H9 (cell line): Measurements from ENCODE around the gene RIOK1. TPM values are rescaled to one million over a fixed set of nuclear protein-coding genes. Genes with fewer than 3 reads are reported as not detected.

ENCODE experiments used
- DNase-seq: peaks from one replicate; pipeline ENCODE4 v3.0.0-alpha.2; 2017
- H2AFZ ChIP-seq: one replicate; pipeline ENCODE4 v1.6.1; 2013; ENCODE audit warnings: mild to moderate bottlenecking, low read length, control low read depth, moderate library complexity
- H2AK5ac ChIP-seq: 2 replicates; pipeline ENCODE4 v1.6.1; 2013; ENCODE audit warnings: low read length, control low read depth, mixed read lengths; ENCODE audit not compliant: insufficient read length
- H2BK120ac ChIP-seq: one replicate; pipeline ENCODE4 v1.6.1; 2013; ENCODE audit warnings: low read depth, mild to moderate bottlenecking, low read length, control low read depth, inconsistent platforms; ENCODE audit not compliant: poor library complexity, severe bottlenecking
- H2BK12ac ChIP-seq: 2 replicates; pipeline ENCODE4 v1.6.1; 2013; ENCODE audit warnings: low read length, control low read depth, mixed read lengths, low read depth; ENCODE audit not compliant: insufficient read length
- H2BK15ac ChIP-seq: 2 replicates; pipeline ENCODE4 v1.6.1; 2013; ENCODE audit warnings: low read depth, low read length, control low read depth
- H2BK20ac ChIP-seq: one replicate; pipeline ENCODE4 v1.6.1; 2013; ENCODE audit warnings: low read depth, mild to moderate bottlenecking, low read length, control low read depth, inconsistent platforms; ENCODE audit not compliant: poor library complexity, severe bottlenecking
- H2BK5ac ChIP-seq: 2 replicates; pipeline ENCODE4 v1.6.1; 2013; ENCODE audit warnings: low read length, control low read depth, mixed read lengths; ENCODE audit not compliant: insufficient read length
- H3K14ac ChIP-seq: 2 replicates; pipeline ENCODE4 v1.6.1; 2013; ENCODE audit warnings: low read length, control low read depth; ENCODE audit not compliant: insufficient read depth
- H3K18ac ChIP-seq: 2 replicates; pipeline ENCODE4 v1.6.1; 2013; ENCODE audit warnings: low read depth, mild to moderate bottlenecking, mixed read lengths, low read length, control low read depth; ENCODE audit not compliant: insufficient read length
- H3K23ac ChIP-seq: 2 replicates; pipeline ENCODE4 v1.6.1; 2013; ENCODE audit warnings: low read length, control low read depth, mixed read lengths, low read depth; ENCODE audit not compliant: insufficient read length
- H3K23me2 ChIP-seq: 2 replicates; pipeline ENCODE4 v1.6.1; 2013; ENCODE audit warnings: low read depth, mild to moderate bottlenecking, mixed read lengths, low read length, control low read depth; ENCODE audit not compliant: insufficient read length, poor library complexity, severe bottlenecking
- H3K27ac ChIP-seq: 2 replicates; pipeline ENCODE4 v1.5.1; 2013; ENCODE audit warnings: low read length, control low read depth, mixed read lengths, low read depth; ENCODE audit not compliant: insufficient read length
- H3K27me3 ChIP-seq: 2 replicates; pipeline ENCODE4 v1.6.1; 2013; ENCODE audit warnings: low read length, control low read depth, inconsistent platforms; ENCODE audit not compliant: insufficient read depth
- H3K4ac ChIP-seq: 2 replicates; pipeline ENCODE4 v1.6.1; 2013; ENCODE audit warnings: low read depth, mild to moderate bottlenecking, control low read depth, inconsistent platforms, low read length, moderate library complexity
- H3K4me1 ChIP-seq: 2 replicates; pipeline ENCODE4 v1.6.1; 2013; ENCODE audit warnings: low read length, control low read depth, inconsistent platforms; ENCODE audit not compliant: insufficient read depth
- H3K4me2 ChIP-seq: 2 replicates; pipeline ENCODE4 v1.6.1; 2013; ENCODE audit warnings: low read length, control low read depth, mixed read lengths; ENCODE audit not compliant: insufficient read length, insufficient read depth
- H3K56ac ChIP-seq: 2 replicates; pipeline ENCODE4 v1.6.1; 2013; ENCODE audit warnings: low read depth, mild to moderate bottlenecking, mixed read lengths, low read length, control low read depth; ENCODE audit not compliant: insufficient read length
- H3K79me1 ChIP-seq: 2 replicates; pipeline ENCODE4 v1.6.1; 2013; ENCODE audit warnings: low read depth, mild to moderate bottlenecking, moderate library complexity, low read length, control low read depth, inconsistent platforms; ENCODE audit not compliant: insufficient read depth, poor library complexity, severe bottlenecking
- H3K79me2 ChIP-seq: 2 replicates; pipeline ENCODE4 v1.6.1; 2013; ENCODE audit warnings: low read length, control low read depth, inconsistent platforms; ENCODE audit not compliant: insufficient read depth
- H3K9ac ChIP-seq: 2 replicates; pipeline ENCODE4 v1.6.1; 2013; ENCODE audit warnings: low read length, control low read depth, mixed read lengths; ENCODE audit not compliant: insufficient read length; ENCODE audit errors: extremely low read depth
- H3K9me3 ChIP-seq: one replicate; pipeline ENCODE4 v1.6.1; 2013; ENCODE audit warnings: low read depth, low read length, inconsistent platforms; ENCODE audit not compliant: control insufficient read depth
- H3T11ph ChIP-seq: one replicate; pipeline ENCODE4 v1.6.1; 2013; ENCODE audit warnings: mild to moderate bottlenecking, low read length, control low read depth, inconsistent platforms
- H4K20me1 ChIP-seq: one replicate; pipeline ENCODE4 v1.6.1; 2013; ENCODE audit not compliant: control insufficient read depth, insufficient read length, insufficient read depth
- H4K5ac ChIP-seq: 2 replicates; pipeline ENCODE4 v1.6.1; 2013; ENCODE audit warnings: low read depth, mild to moderate bottlenecking, mixed read lengths, low read length, control low read depth; ENCODE audit not compliant: insufficient read length
- H4K8ac ChIP-seq: replicated peaks from 2 replicates; pipeline ENCODE4 v1.6.1; 2013; ENCODE audit warnings: low read length, control low read depth, mixed read lengths, low read depth; ENCODE audit not compliant: insufficient read length
- H4K91ac ChIP-seq: 2 replicates; pipeline ENCODE4 v1.6.1; 2013; ENCODE audit warnings: low read depth, mild to moderate bottlenecking, moderate library complexity, mixed read lengths, low read length, control low read depth; ENCODE audit not compliant: insufficient read length
- H3K27ac Mint-ChIP-seq, 3 experiments: 2 replicates in 2 of 3; 3 replicates in 1 of 3; pipeline ENCODE4 v1.8.0; 2020 to 2021; ENCODE audit warnings: mixed read lengths in 3 of 3, mild to moderate bottlenecking in 1 of 3, moderate library complexity in 1 of 3
- H3K27me3 Mint-ChIP-seq: 2 replicates; pipeline ENCODE4 v1.8.0; 2021; ENCODE audit warnings: low read depth, mild to moderate bottlenecking, moderate library complexity, mixed read lengths
- H3K36me3 Mint-ChIP-seq, 3 experiments: 2 replicates in 2 of 3; 3 replicates in 1 of 3; pipeline ENCODE4 v1.8.0; 2020 to 2021; ENCODE audit warnings: low read depth in 3 of 3, mixed read lengths in 3 of 3; ENCODE audit not compliant: insufficient read depth in 1 of 3
- H3K4me1 Mint-ChIP-seq, 2 experiments: 2 replicates each; pipeline ENCODE4 v1.8.0; 2020; ENCODE audit warnings: mixed read lengths in 2 of 2
- H3K4me3 Mint-ChIP-seq, 2 experiments: 2 replicates in 1 of 2; 3 replicates in 1 of 2; pipeline ENCODE4 v1.8.0; 2020 to 2021; ENCODE audit warnings: mild to moderate bottlenecking in 2 of 2, mixed read lengths in 2 of 2, moderate library complexity in 1 of 2
- H3K9me3 Mint-ChIP-seq, 2 experiments: 2 replicates in 1 of 2; 3 replicates in 1 of 2; pipeline ENCODE4 v1.8.0; 2020; ENCODE audit warnings: mild to moderate bottlenecking in 2 of 2, mixed read lengths in 2 of 2, moderate library complexity in 1 of 2
- CTCF ChIP-seq: fragments of 200-600 bp; sonication (generic); conservative IDR thresholded peaks from 3 replicates; pipeline ENCODE4 v1.8.0; 2021; ENCODE audit warnings: antibody characterized with exemption, mild to moderate bottlenecking
- WGBS: extraction: QIAGEN DNeasy Blood & Tissue Kit; methylation state at CpG from one replicate; pipeline ENCODE4 v1.1.7; 2013; ENCODE audit warnings: missing lambda C conversion rate, low lambda C conversion rate, mixed read lengths; ENCODE audit not compliant: insufficient read length; ENCODE audit errors: extremely low coverage; 5-methylcytosine and 5-hydroxymethylcytosine counted together
- total RNA-seq: library from RNA; stranded (reverse); gene quantifications from 2 replicates; pipeline ENCODE4 v1.2.1, GENCODE V29; 2021

Gene RIOK1
- total RNA-seq, 1 experiment from 2014 or later, result 40.0 TPM

GRCh38 chr6:7432391-7433120, 42.9 kb downstream of the RIOK1 start:
- H3K27me3 Mint-ChIP-seq, result no peaks in the 10 kb centered on the region
- H3K79me2 ChIP-seq, result no peaks in the 10 kb centered on the region
- H2AFZ ChIP-seq, result no peak overlapping the region
- H3K4me1 Mint-ChIP-seq, result peaks cover 11 to 20% of the 10 kb centered on the region in 2 experiments
- no peak overlapping the region for H2BK15ac ChIP-seq
- H3K27me3 ChIP-seq, result no peaks in the 10 kb centered on the region
- H3K27ac ChIP-seq, result no peak overlapping the region
- H3K56ac ChIP-seq, result no peak overlapping the region
- no peak overlapping the region for H3K27ac Mint-ChIP-seq
- no peaks in the 10 kb centered on the region for H3K36me3 Mint-ChIP-seq
- no peak overlapping the region for H3K4ac ChIP-seq
- no peak overlapping the region for H3K14ac ChIP-seq
- H4K20me1 ChIP-seq, result no peaks in the 10 kb centered on the region
- no peak overlapping the region for H2BK12ac ChIP-seq
- H3K23ac ChIP-seq, result no peak overlapping the region
- H2BK20ac ChIP-seq, result no peak overlapping the region
- no peak overlapping the region for H3K18ac ChIP-seq
- H3K4me3 Mint-ChIP-seq, result no peak overlapping the region
- H2AK5ac ChIP-seq, result no peak overlapping the region
- H3K4me1 ChIP-seq, result no peaks in the 10 kb centered on the region
- no peak for DNase-seq
- no peak overlapping the region for H2BK120ac ChIP-seq
- no peaks in the 10 kb centered on the region for H3K23me2 ChIP-seq
- no peak for TF ChIP-seq CTCF
- H3K4me2 ChIP-seq, result no peak overlapping the region
- H4K5ac ChIP-seq, result no peak overlapping the region
- WGBS, result no CpG with 5 or more reads among the region's 16 CpGs
- no peaks in the 10 kb centered on the region for H3K79me1 ChIP-seq
- no peak overlapping the region for H3K9ac ChIP-seq
- no peaks in the 10 kb centered on the region for H3K9me3 ChIP-seq
- no peak overlapping the region for H2BK5ac ChIP-seq
- H3T11ph ChIP-seq, result no peak overlapping the region
- no peaks in the 10 kb centered on the region for H3K9me3 Mint-ChIP-seq
- H4K91ac ChIP-seq, result no peak overlapping the region
- no peak overlapping the region for H4K8ac ChIP-seq
